ENCODE results near the gene PTPRC. TPM values are rescaled to one million over a fixed set of nuclear protein-coding genes. Genes with fewer than 3 reads are reported as not detected.
"Not testable (repeated sequence)": the region's sequence is repeated elsewhere in the genome, so short reads cannot be mapped to it uniquely, and the experiment has no call there.

Gene PTPRC
- total RNA-seq, 3 donors from 2014 or later = 22.0 to 36.0 (median 35.7) TPM

DNA sequence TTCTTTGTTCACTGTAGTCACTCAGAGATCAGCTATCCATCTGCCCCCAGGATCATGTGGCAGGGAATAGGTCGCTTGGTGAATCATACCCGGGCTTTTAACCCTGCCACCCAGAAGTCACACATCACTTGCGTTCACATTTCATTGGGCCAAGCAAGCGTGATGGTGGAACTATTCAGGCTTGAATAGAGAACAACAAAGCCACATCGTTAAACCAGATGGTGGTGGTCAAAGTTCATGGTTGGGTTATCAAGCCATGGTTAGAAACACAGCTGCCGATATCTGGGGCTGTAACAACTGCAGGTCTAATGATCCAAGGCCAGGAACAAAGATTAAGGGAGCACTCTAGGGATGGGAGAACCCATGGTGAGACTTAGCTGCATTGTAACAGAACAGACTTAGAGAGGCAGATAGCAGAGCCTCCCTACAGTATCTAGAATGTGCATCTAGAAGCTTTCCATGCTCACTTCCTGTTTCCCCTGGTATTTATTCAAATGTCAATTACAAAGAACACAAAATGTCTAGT lies 40.0 kb upstream of the PTPRC start:
- TF ChIP-seq, protein P1, sequence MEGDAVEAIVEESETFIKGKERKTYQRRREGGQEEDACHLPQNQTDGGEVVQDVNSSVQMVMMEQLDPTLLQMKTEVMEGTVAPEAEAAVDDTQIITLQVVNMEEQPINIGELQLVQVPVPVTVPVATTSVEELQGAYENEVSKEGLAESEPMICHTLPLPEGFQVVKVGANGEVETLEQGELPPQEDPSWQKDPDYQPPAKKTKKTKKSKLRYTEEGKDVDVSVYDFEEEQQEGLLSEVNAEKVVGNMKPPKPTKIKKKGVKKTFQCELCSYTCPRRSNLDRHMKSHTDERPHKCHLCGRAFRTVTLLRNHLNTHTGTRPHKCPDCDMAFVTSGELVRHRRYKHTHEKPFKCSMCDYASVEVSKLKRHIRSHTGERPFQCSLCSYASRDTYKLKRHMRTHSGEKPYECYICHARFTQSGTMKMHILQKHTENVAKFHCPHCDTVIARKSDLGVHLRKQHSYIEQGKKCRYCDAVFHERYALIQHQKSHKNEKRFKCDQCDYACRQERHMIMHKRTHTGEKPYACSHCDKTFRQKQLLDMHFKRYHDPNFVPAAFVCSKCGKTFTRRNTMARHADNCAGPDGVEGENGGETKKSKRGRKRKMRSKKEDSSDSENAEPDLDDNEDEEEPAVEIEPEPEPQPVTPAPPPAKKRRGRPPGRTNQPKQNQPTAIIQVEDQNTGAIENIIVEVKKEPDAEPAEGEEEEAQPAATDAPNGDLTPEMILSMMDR (IDR thresholded peaks at IDR 0.05) = no peak
- TF ChIP-seq POLR2AphosphoS5 (IDR thresholded peaks at IDR 0.05) (no peak), POLR2A (IDR thresholded peaks at IDR 0.05) (no peak)
- H3K36me3 ChIP-seq = no peaks in the 10 kb centered on the region
- H3K9me3 ChIP-seq = no peaks in the 10 kb centered on the region
- no peaks in the 10 kb centered on the region for H3K27me3 ChIP-seq
- intact Hi-C loops (cut with DNase I; ENCODE audit: low total_unique reads) = no loop called here
- no peak overlapping the region for H3K4me3 ChIP-seq
- H3K4me1 ChIP-seq = no peaks in the 10 kb centered on the region
- H3K27ac ChIP-seq = no peak overlapping the region
- DNase-seq (ENCODE audit: low spot score in 2 of 2) = no peak

DNA sequence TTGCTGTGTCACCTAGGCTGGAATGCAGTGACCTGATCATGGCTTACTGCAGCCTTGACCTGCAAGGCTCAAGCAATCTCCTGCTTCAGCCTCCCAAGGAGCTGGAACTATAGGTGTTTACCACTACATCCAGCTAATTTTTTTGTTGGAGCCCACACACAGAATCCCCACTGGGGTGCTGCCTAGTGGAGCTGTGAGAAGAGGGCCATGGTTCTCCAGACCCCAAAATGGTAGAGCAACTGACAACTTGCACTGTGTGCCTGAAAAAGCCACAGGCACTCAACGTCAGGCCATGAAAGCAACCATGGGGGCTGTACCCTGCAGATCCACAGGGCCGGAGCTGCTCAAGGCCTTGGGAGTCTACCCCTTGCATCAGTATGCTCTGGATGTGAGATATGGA lies 39.1 kb upstream of the PTPRC start:
- Histone ChIP-seq H3K9me3 (no peaks in the 10 kb centered on the region), H3K4me3 (no peak overlapping the region), H3K27me3 (no peaks in the 10 kb centered on the region), H3K4me1 (no peaks in the 10 kb centered on the region), H3K36me3 (no peaks in the 10 kb centered on the region), H3K27ac (no peak overlapping the region)
- TF ChIP-seq POLR2A (IDR thresholded peaks at IDR 0.05) = no peak
- TF ChIP-seq, protein P1 (IDR thresholded peaks at IDR 0.05) = no peak
- no peak for TF ChIP-seq POLR2AphosphoS5 (IDR thresholded peaks at IDR 0.05)
- no peak for DNase-seq (ENCODE audit: low spot score in 2 of 2)
- intact Hi-C loops (cut with DNase I; ENCODE audit: low total_unique reads) = no loop called here

DNA sequence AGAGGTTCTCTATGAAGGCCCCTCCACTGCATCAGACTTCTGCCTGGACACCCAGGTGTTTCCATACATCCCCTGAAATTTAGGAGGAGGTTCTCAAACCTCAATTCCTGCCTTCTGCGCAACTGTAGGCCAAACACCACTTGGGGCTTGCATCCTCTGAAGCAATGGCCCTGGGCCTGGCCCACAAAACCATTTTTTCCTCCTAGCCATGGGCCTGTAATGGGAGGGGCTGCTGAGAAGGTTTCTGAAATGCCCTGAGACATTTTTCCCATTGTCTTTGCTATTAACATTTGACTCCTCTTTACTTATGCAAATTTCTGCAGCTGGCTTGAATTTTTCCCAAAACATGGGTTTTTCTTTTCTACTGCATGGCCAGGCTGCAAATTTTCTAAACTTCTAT lies 37.9 kb upstream of the PTPRC start:
- H3K27ac ChIP-seq = no peak overlapping the region
- DNase-seq (ENCODE audit: low spot score in 2 of 2) = no peak
- no peak overlapping the region for H3K4me3 ChIP-seq
- H3K4me1 ChIP-seq = no peaks in the 10 kb centered on the region
- TF ChIP-seq POLR2AphosphoS5 (IDR thresholded peaks at IDR 0.05) = no peak
- TF ChIP-seq POLR2A (IDR thresholded peaks at IDR 0.05) = no peak
- TF ChIP-seq, protein P1 (IDR thresholded peaks at IDR 0.05) = no peak
- intact Hi-C loops (cut with DNase I; ENCODE audit: low total_unique reads) = no loop called here
- H3K27me3 ChIP-seq = no peaks in the 10 kb centered on the region
- H3K9me3 ChIP-seq = no peaks in the 10 kb centered on the region
- H3K36me3 ChIP-seq = no peaks in the 10 kb centered on the region

DNA sequence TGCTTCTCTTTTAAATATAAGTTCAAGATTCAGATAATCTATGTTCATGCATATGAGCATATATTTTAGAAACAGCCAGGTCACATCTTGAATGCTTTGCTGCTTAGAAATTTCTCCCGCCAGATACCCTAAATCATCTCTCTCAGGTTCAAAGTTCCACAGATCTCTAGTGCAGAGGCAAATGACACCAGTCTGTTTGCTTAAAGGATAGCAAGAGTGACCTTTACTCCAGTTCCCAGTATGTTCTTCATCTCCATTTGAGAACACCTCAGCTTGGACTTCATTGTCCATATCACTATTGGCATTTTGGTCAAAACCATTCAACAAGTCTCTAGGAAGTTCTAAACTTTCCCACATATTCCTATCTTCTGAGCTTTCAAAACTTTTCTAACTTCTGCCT lies 37.5 kb upstream of the PTPRC start:
- H3K9me3 ChIP-seq; H3K36me3 ChIP-seq; H3K4me3 ChIP-seq; DNase-seq (ENCODE audit: low spot score in 2 of 2); intact Hi-C loops (cut with DNase I; ENCODE audit: low total_unique reads); H3K27me3 ChIP-seq; H3K4me1 ChIP-seq; H3K27ac ChIP-seq: not testable (repeated sequence)

DNA sequence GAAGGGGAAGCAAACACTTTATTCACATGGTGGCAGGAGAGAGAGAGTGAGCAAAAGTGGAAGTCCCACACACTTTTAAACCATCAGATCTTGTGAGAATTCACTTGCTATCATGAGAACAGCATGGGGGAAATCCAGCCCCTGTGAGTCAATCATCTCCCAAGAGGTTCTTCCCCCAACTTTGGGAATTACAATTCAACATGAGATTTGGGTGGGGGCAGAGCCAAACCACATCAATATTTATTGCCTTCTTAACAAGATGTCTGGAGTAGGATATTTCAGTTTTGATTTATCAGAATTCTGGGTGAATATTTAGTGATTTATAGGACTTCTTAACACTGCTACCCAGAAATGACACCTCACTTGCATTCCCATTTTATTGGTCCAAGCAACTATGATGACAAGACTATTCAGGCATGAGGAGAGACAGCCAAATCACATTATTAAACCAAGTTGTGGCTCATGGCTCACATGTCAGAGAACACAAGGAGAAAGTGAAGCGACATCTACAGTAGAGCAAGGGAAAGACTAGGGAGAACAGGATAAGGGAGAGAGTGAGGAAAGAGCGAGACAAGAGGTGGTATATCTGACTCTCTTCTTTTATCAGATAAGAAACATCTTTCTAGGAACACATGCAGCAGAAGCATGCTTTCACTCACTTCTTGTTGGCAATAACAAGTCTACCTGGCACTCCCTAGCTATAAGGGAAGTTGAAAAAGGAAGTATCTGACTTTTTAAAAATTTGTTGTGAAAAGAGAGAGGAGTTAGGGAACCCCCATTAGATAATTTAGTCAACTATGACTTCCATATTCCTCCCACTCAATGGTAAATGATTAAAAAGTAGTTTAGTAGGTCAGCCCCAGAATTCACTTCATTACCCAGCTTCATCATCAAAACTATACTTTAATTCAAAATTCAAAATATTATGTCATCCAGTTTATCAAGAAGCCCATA lies 36.6 kb upstream of the PTPRC start:
- TF ChIP-seq POLR2A (IDR thresholded peaks at IDR 0.05) = no peak
- TF ChIP-seq, protein P1 (IDR thresholded peaks at IDR 0.05) = no peak
- no peak for TF ChIP-seq POLR2AphosphoS5 (IDR thresholded peaks at IDR 0.05)
- no peaks in the 10 kb centered on the region for H3K27me3 ChIP-seq
- no peak overlapping the region for H3K4me3 ChIP-seq

More for the DNA sequence above, 36.6 kb upstream of the PTPRC start:
- Histone ChIP-seq H3K9me3 (no peaks in the 10 kb centered on the region), H3K27ac (no peak overlapping the region), H3K4me1 (no peaks in the 10 kb centered on the region), H3K36me3 (no peaks in the 10 kb centered on the region)
- intact Hi-C loops (cut with DNase I; ENCODE audit: low total_unique reads) = no loop called here
- no peak for DNase-seq (ENCODE audit: low spot score in 2 of 2)
